ENCODE measurements around the gene FZR1. TPM values are rescaled to one million over a fixed set of nuclear protein-coding genes. Genes with fewer than 3 reads are reported as not detected.

FZR1 gene
- polyA plus RNA-seq, 3 donors, result 7.7 to 44.6 (median 9.4) TPM

DNA sequence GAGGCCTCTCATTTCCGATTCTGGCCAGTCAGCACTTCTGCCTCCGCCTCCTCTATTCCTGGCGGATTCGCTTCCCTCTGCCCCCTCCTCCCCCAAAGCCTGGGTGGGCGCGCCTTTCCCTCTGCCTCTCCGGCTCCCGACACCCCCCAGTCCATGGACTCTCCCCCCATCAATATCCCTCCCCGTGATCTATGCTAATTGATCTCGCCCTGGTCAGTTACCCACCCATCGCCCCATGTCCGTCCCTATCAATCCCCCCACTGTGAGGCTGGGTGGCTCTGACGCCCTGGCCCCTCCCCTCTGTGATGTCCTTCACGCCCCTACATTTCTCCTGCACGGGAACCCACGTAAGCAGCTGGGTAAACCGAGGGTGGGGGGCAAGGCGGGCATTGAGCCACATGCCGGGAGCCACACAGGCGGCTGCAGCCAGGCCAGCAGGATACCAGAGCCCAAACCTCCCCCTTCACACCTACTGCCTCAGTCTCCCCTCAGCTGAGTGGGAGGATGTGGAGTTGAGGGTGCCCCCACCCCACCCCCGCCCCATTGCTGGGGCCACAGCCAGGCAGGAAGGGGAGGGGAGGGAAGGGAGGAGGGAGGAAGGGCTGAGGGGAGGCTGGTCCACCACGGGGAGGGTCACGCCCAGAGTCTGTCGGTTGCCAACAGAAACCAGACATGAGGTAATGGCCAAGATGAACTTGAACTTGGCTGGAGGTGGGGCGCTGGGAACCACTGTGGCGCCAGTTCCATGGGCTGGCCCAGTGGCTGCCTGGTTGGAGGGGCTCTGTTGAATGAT is 46.8 kb upstream of the FZR1 start:
- 73% methylated on average over 23 of the region's 26 CpGs for WGBS (ENCODE audit: insufficient coverage)
- no peaks in the 10 kb centered on the region for H3K27me3 Mint-ChIP-seq (ENCODE audit: low read depth in 3 of 3)
- no peaks in the 10 kb centered on the region for H3K9me3 Mint-ChIP-seq
- Histone ChIP-seq H3K4me3 (replicated peaks in 1 of 3; ENCODE audit: low read depth in 2 of 3, low read length in 3 of 3) (no peak overlapping the region), H3K9ac (ENCODE audit: insufficient read depth, low read length, poor library complexity, severe bottlenecking) (no peak overlapping the region), H3K4me1 (ENCODE audit: control insufficient read depth in 1 of 2, insufficient read depth in 2 of 2, low read length in 2 of 2) (no peaks in the 10 kb centered on the region), H3K27ac (ENCODE audit: low read depth in 1 of 2, low read length in 2 of 2) (no peak overlapping the region), H3K9me3 (replicated peaks in 1 of 2; ENCODE audit: control insufficient read depth in 1 of 2, insufficient read depth in 1 of 2, low read length in 2 of 2) (no peaks in the 10 kb centered on the region), H3K79me2 (ENCODE audit: insufficient read depth, low read length) (peaks cover 11% of the 10 kb centered on the region), H3K27me3 (ENCODE audit: control insufficient read depth in 2 of 2, insufficient read depth in 2 of 2, low read length in 2 of 2) (no peaks in the 10 kb centered on the region), H3K36me3 (replicated peaks in 1 of 2; ENCODE audit: control insufficient read depth in 1 of 2, insufficient read depth in 2 of 2, low read length in 2 of 2) (peaks cover 51 to 82% of the 10 kb centered on the region in 2 donors), H3K4me2 (replicated peaks; ENCODE audit: extremely low read depth, low read length, poor library complexity, severe bottlenecking) (no peak overlapping the region), H2AFZ (ENCODE audit: insufficient read depth, low read depth, low read length, poor library complexity, severe bottlenecking) (no peak overlapping the region), H4K20me1 (ENCODE audit: insufficient read depth, low read length) (peaks cover 58% of the 10 kb centered on the region)
- DNase-seq, result no peak
- TF ChIP-seq, protein P1, sequence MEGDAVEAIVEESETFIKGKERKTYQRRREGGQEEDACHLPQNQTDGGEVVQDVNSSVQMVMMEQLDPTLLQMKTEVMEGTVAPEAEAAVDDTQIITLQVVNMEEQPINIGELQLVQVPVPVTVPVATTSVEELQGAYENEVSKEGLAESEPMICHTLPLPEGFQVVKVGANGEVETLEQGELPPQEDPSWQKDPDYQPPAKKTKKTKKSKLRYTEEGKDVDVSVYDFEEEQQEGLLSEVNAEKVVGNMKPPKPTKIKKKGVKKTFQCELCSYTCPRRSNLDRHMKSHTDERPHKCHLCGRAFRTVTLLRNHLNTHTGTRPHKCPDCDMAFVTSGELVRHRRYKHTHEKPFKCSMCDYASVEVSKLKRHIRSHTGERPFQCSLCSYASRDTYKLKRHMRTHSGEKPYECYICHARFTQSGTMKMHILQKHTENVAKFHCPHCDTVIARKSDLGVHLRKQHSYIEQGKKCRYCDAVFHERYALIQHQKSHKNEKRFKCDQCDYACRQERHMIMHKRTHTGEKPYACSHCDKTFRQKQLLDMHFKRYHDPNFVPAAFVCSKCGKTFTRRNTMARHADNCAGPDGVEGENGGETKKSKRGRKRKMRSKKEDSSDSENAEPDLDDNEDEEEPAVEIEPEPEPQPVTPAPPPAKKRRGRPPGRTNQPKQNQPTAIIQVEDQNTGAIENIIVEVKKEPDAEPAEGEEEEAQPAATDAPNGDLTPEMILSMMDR (IDR thresholded peaks at IDR 0.05), result no peak
- intact Hi-C loops (cut with micrococcal nuclease), result no loop called here
- no peaks in the 10 kb centered on the region for H3K4me1 Mint-ChIP-seq
- no peak overlapping the region for H3K4me3 Mint-ChIP-seq
- peak overlapping the region in 3 of 7 donors; percentile 7 to 57 (median 24) for H3K27ac Mint-ChIP-seq
- H3K36me3 Mint-ChIP-seq, result peaks cover 20 to 55% of the 10 kb centered on the region in 2 donors

DNA sequence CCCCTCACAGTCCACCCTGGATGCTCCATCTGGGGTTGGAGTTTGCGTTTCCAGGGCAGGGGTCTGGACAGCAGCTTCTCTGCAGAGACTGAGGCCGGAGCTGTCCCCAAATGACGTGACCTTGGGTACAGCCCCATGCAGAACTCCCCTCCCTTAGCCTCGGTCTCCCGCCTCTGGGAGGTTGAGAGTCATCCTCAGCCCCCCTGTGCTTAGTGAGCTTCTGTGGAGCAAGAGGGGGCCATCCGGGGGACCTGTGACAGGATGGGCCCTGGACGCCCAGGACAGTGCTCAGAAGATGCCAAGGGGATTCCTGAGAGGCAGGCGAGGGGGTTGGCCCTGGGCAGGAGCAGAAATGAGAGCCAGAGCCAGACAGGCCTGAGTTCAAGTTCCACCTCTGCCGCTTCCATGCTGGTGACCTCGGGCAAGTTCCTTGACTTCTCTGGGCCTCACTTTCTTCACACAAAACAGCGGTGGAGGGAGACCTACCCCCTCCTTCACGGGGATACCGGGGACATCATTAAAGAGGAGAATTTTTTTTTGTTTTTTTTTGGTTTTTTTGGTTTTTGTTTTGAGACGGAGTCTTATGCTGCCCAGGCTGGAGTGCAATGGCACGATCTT is 46.0 kb upstream of the FZR1 start:
- Histone ChIP-seq H3K36me3 (replicated peaks in 1 of 2; ENCODE audit: control insufficient read depth in 1 of 2, insufficient read depth in 2 of 2, low read length in 2 of 2) (peaks cover 43 to 74% of the 10 kb centered on the region in 2 donors), H3K9me3 (replicated peaks in 1 of 2; ENCODE audit: control insufficient read depth in 1 of 2, insufficient read depth in 1 of 2, low read length in 2 of 2) (no peaks in the 10 kb centered on the region), H2AFZ (ENCODE audit: insufficient read depth, low read depth, low read length, poor library complexity, severe bottlenecking) (no peak overlapping the region), H4K20me1 (ENCODE audit: insufficient read depth, low read length) (peaks cover 51% of the 10 kb centered on the region), H3K4me3 (replicated peaks in 1 of 3; ENCODE audit: low read depth in 2 of 3, low read length in 3 of 3) (no peak overlapping the region), H3K4me2 (replicated peaks; ENCODE audit: extremely low read depth, low read length, poor library complexity, severe bottlenecking) (no peak overlapping the region), H3K4me1 (ENCODE audit: control insufficient read depth in 1 of 2, insufficient read depth in 2 of 2, low read length in 2 of 2) (no peaks in the 10 kb centered on the region), H3K27ac (ENCODE audit: low read depth in 1 of 2, low read length in 2 of 2) (no peak overlapping the region), H3K27me3 (ENCODE audit: control insufficient read depth in 2 of 2, insufficient read depth in 2 of 2, low read length in 2 of 2) (no peaks in the 10 kb centered on the region), H3K79me2 (ENCODE audit: insufficient read depth, low read length) (peaks cover 9% of the 10 kb centered on the region), H3K9ac (ENCODE audit: insufficient read depth, low read length, poor library complexity, severe bottlenecking) (no peak overlapping the region)
- peaks cover 14 to 50% of the 10 kb centered on the region in 2 donors for H3K36me3 Mint-ChIP-seq
- WGBS (ENCODE audit: insufficient coverage), result 96% methylated on average over 7 of the region's 15 CpGs
- H3K27me3 Mint-ChIP-seq (ENCODE audit: low read depth in 3 of 3), result no peaks in the 10 kb centered on the region
- TF ChIP-seq, protein P1 (IDR thresholded peaks at IDR 0.05), result no peak
- H3K27ac Mint-ChIP-seq, result peak overlapping the region in 3 of 7 donors; percentile 7 to 48 (median 46)
- no peaks in the 10 kb centered on the region for H3K9me3 Mint-ChIP-seq
- intact Hi-C loops (cut with micrococcal nuclease), result no loop called here
- DNase-seq, result no peak
- H3K4me3 Mint-ChIP-seq, result no peak overlapping the region
- H3K4me1 Mint-ChIP-seq, result no peaks in the 10 kb centered on the region

Measured in CD14-positive monocyte (primary cell).